Right lobe of liver (tissue), 6 donors: Measurements from ENCODE around the gene TTLL5. TPM values are rescaled to one million over a fixed set of nuclear protein-coding genes. Genes with fewer than 3 reads are reported as not detected.

Source experiments
- ATAC-seq, 4 donors: fragments of 200-7000 bp; cut with Tn5 transposase; one replicate each; pipeline ENCODE4 v1.9.1; 2020; ENCODE audit warnings: mild to moderate bottlenecking in 4 of 4, moderate library complexity in 4 of 4
- DNase-seq, 3 donors: peaks; one replicate each; pipeline ENCODE4 v3.0.0-alpha.2; 2020
- H3K27ac ChIP-seq, 3 donors: fragments of 200-600 bp; one replicate each; pipeline ENCODE4 v1.8.0; 2022
- H3K27me3 ChIP-seq, 2 donors: fragments of 200-600 bp; one replicate each; pipeline ENCODE4 v1.8.0; 2022
- H3K36me3 ChIP-seq, 4 donors: fragments of 200-600 bp; sonication (generic) in 1 of 4; one replicate each; pipeline versions ENCODE4 v1.5.1 to v1.8.0; 2017 to 2022; ENCODE audit warnings: control low read depth in 1 of 4
- H3K4me1 ChIP-seq, 4 donors: fragments of 200-600 bp; sonication (generic) in 1 of 4; one replicate each; pipeline versions ENCODE4 v1.5.1 to v1.8.0; 2017 to 2022; ENCODE audit warnings: control low read depth in 1 of 4
- H3K4me3 ChIP-seq, 3 donors: fragments of 200-600 bp; one replicate each; pipeline ENCODE4 v1.8.0; 2022
- H3K9me3 ChIP-seq, 4 donors: fragments of 200-600 bp; sonication (generic) in 1 of 4; one replicate each; pipeline versions ENCODE4 v1.5.1 to v1.8.0; 2017 to 2022; ENCODE audit warnings: control low read depth in 1 of 4
- POLR2A ChIP-seq: fragments of 450-650 bp; IDR thresholded peaks from one replicate; pipeline ENCODE4 v1.6.1; 2017; ENCODE audit warnings: antibody characterized with exemption, mild to moderate bottlenecking
- WGBS: methylation state at CpG from one replicate; pipeline ENCODE4 v1.1.6; 2018; ENCODE audit warnings: low coverage, low lambda C conversion rate; ENCODE audit not compliant: insufficient coverage; ENCODE audit errors: missing lambda C conversion rate; 5-methylcytosine and 5-hydroxymethylcytosine counted together
- intact Hi-C, 2 donors: fragments of 100-400 bp; cut with DNase I; formaldehyde crosslinking; loops; one replicate each; pipeline versions ENCODE4 v1.11.2 to v1.14.1; 2022
- total RNA-seq, 6 experiments: library from RNA; depleted of rRNA in 2 of 6; stranded (reverse); fragments of >200 nt in 2 of 6; fragmentation: NEBNext Ultra II Directional in 3 of 6; extraction: Animal tissue kit (Norgen Biotek cat#: 25700) in 3 of 6; gene quantifications; one replicate each; pipeline versions ENCODE4 v1.1.0 to v1.2.4, GENCODE V29; 2016 to 2023
- TF ChIP-seq, protein P1 (sequence below), 4 donors: fragments of 200-600 bp in 3 of 4; fragments of 450-650 bp in 1 of 4; IDR thresholded peaks; one replicate each; pipeline versions ENCODE4 v1.5.1 to v1.8.0; 2016 to 2022; ENCODE audit warnings: antibody characterized with exemption in 4 of 4, mild to moderate bottlenecking in 2 of 4
- donor health status: DM: no; HTN: yes; CAD: no.
- donor health status: DM: no; HTN: no; CAD: no.
- donor health status: DM: no; HTN: no; CAD: no.
- donor health status: DM: no; HTN: yes; CAD: no.
- donor health status: DM: no; HTN: yes; CAD: no.

The TTLL5 gene
- total RNA-seq, 6 experiments from 2014 or later, result 7.4 to 13.8 (median 11.9) TPM

DNA sequence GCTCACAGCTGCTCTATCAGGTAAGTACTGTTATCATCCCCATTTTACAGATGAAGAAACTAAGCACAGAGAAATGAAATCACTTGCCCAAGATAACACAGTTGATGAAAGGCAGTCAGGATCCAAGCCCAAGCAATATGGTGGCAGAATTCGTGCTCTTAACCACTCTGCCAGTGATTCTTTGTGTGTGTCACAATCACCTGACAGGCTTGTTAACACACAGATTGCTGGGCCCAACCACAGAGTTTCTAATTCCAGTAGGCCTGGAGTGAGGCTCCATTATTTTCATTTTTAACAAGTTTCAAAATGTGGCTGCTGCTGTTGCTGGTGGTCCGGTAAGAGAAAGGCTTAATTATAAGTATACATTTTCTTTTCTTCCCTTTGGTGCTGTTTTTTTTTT is 186.5 kb downstream of the TTLL5 start:
- 92% methylated on average over 2 of the region's 2 CpGs for WGBS

DNA sequence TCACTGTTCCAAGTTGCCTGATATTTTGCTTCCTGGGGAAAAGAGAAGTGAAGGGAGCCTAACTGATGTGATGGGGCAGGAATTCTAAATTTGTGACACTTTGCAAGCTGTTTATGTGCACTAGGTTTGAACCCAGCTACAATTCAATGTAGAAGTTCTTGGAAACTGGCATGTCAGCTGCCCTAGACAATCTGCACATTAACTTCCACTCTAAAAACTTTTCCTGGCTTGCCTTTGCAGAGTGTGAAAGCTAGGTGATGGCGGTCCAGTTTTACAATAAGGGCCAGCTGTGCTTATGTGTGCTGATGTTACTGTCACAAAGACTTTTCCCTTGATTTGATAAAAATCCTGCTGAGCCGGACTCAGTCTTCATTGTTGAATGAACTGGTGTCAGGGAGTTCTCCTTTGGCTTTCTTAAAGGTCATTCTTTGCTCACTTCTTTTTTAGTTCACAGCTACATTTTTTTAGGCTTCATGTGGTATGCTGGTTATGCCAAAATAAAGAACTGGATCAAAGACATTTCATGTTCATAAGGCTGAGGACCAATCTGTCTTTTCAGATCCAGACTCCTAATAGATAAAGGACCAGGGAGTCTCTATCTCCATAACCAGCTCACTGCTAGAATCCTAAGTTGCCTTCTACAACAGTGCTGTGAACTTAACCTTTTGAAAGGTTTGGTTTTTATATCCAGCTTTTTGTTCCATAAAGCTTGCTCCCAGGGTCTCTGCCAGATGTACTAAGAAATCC is 187.3 kb downstream of the TTLL5 start:
- no peak for TF ChIP-seq POLR2A
- TF ChIP-seq, protein P1, sequence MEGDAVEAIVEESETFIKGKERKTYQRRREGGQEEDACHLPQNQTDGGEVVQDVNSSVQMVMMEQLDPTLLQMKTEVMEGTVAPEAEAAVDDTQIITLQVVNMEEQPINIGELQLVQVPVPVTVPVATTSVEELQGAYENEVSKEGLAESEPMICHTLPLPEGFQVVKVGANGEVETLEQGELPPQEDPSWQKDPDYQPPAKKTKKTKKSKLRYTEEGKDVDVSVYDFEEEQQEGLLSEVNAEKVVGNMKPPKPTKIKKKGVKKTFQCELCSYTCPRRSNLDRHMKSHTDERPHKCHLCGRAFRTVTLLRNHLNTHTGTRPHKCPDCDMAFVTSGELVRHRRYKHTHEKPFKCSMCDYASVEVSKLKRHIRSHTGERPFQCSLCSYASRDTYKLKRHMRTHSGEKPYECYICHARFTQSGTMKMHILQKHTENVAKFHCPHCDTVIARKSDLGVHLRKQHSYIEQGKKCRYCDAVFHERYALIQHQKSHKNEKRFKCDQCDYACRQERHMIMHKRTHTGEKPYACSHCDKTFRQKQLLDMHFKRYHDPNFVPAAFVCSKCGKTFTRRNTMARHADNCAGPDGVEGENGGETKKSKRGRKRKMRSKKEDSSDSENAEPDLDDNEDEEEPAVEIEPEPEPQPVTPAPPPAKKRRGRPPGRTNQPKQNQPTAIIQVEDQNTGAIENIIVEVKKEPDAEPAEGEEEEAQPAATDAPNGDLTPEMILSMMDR (IDR thresholded peaks at IDR 0.05), result no peak

More for the DNA sequence above, 186.5 kb downstream of the TTLL5 start:
- no peak for TF ChIP-seq POLR2A
- TF ChIP-seq, protein P1 (IDR thresholded peaks at IDR 0.05), result no peak
- Histone ChIP-seq H3K27ac (no peak overlapping the region), H3K9me3 (no peaks in the 10 kb centered on the region), H3K27me3 (no peaks in the 10 kb centered on the region), H3K4me1 (no peaks in the 10 kb centered on the region), H3K36me3 (no peaks in the 10 kb centered on the region), H3K4me3 (no peak overlapping the region)
- DNase-seq (no peak), ATAC-seq (no peak)
- intact Hi-C loops, result no loop called here

DNA sequence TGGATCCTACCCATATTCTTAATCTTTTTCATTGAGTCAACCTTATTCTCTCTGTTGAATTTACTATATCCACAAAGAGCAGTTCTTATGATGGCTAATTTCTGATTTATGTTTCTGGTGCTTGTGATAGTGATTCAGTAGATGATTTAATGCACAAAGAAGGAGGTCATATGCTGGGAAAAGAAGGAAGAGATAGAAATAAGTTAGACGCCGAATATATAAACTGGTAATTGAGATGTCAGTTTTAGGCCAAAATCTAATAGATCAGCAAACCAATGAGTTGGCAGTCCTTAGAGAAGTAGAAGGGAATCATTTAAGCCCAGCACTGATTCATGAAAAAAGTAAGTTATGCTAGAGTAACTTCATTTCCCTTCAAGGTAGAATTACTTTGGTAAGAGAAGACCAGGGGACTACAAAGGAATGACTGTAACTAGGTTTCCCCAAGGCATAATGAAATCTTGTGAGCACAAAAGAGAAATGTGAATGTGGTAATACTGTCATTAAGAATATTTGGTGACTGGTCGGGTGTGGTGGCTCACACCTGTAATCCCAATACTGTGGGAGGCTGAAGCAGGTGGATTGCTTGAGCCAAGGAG is 188.4 kb downstream of the TTLL5 start:
- no peak for ATAC-seq
- H3K27me3 ChIP-seq, result no peaks in the 10 kb centered on the region
- H3K36me3 ChIP-seq, result no peaks in the 10 kb centered on the region
- no peaks in the 10 kb centered on the region for H3K4me1 ChIP-seq
- intact Hi-C loops, result no loop called here
- no peaks in the 10 kb centered on the region for H3K9me3 ChIP-seq
- no peak for TF ChIP-seq POLR2A
- TF ChIP-seq, protein P1 (IDR thresholded peaks at IDR 0.05), result no peak
- DNase-seq, result no peak
- no peak overlapping the region for H3K27ac ChIP-seq
- no peak overlapping the region for H3K4me3 ChIP-seq
- WGBS, result 96% methylated on average over 3 of the region's 3 CpGs

More for the DNA sequence above, 187.3 kb downstream of the TTLL5 start:
- 85% methylated on average over 2 of the region's 2 CpGs for WGBS
- Histone ChIP-seq H3K4me3 (no peak overlapping the region), H3K27ac (no peak overlapping the region), H3K4me1 (no peaks in the 10 kb centered on the region), H3K36me3 (no peaks in the 10 kb centered on the region), H3K9me3 (no peaks in the 10 kb centered on the region), H3K27me3 (no peaks in the 10 kb centered on the region)
- ATAC-seq (no peak), DNase-seq (no peak)
- intact Hi-C loops, result no loop called here

DNA sequence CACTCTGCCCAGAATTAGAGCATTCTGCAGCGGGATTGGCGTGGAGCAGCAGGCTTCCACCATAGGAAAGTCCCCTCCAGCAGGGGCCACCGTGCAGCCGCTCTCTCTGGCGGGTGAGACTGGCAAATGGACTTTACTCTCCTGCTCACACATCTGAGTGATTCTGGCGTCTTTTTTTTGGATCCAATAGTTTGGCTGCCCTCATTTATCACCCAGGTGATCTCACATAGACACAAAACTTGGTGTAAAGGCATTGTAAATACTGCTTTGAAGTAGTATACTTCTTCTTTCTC is 190.5 kb downstream of the TTLL5 start:
- Histone ChIP-seq H3K27me3 (no peaks in the 10 kb centered on the region), H3K4me3 (peak overlapping the region in 1 of 3 donors; percentile 22), H3K4me1 (no peaks in the 10 kb centered on the region), H3K27ac (peak overlapping the region in 1 of 3 donors; percentile 6), H3K9me3 (no peaks in the 10 kb centered on the region), H3K36me3 (no peaks in the 10 kb centered on the region)
- TF ChIP-seq, protein P1 (IDR thresholded peaks at IDR 0.05), result no peak
- no peak for TF ChIP-seq POLR2A
- WGBS, result 66% methylated on average over 6 of the region's 6 CpGs
- ATAC-seq (peak; percentile 78 to 94 (median 88)), DNase-seq (peak in 2 of 3 donors; percentile 49 to 71)
- intact Hi-C loops, result no loop called here
